GM23338 (cell line): Measurements from ENCODE around the gene SVOPL. TPM values are rescaled to one million over a fixed set of nuclear protein-coding genes. Genes with fewer than 3 reads are reported as not detected.

ENCODE experiments used
- ATAC-seq: fragments of 200-7000 bp; cut with Tn5 transposase; 3 replicates; pipeline ENCODE4 v1.9.1; 2020
- DNase-seq: peaks from one replicate; pipeline ENCODE4 v3.0.0-alpha.2; 2015; ENCODE audit warnings: low spot score
- H2AFZ ChIP-seq: fragments of 200-600 bp; sonication (generic); 2 replicates; pipeline ENCODE4 v1.8.0; 2016; ENCODE audit warnings: antibody characterized with exemption, mild to moderate bottlenecking, moderate library complexity
- H3F3A ChIP-seq: fragments of 200-600 bp; sonication (generic); replicated peaks from 2 replicates; pipeline ENCODE4 v1.8.0; 2017; ENCODE audit warnings: antibody characterized with exemption, mixed run types, low read depth
- H3K27ac ChIP-seq: fragments of 200-600 bp; sonication (generic); 2 replicates; pipeline ENCODE4 v1.6.1; 2016; ENCODE audit warnings: low read depth
- H3K27me3 ChIP-seq: fragments of 200-600 bp; sonication (generic); 2 replicates; pipeline ENCODE4 v1.8.0; 2016; ENCODE audit warnings: mild to moderate bottlenecking, mixed run types, moderate library complexity; ENCODE audit not compliant: insufficient read depth
- H3K36me3 ChIP-seq: fragments of 200-600 bp; sonication (generic); 2 replicates; pipeline ENCODE4 v1.8.0; 2016; ENCODE audit warnings: mild to moderate bottlenecking; ENCODE audit not compliant: insufficient read depth
- H3K4me1 ChIP-seq: fragments of 200-600 bp; sonication (generic); 2 replicates; pipeline ENCODE4 v1.8.0; 2016; ENCODE audit warnings: mild to moderate bottlenecking, moderate library complexity; ENCODE audit not compliant: insufficient read depth
- H3K4me2 ChIP-seq: fragments of 200-600 bp; sonication (generic); 2 replicates; pipeline ENCODE4 v1.7.1; 2017; ENCODE audit warnings: mixed run types
- H3K4me3 ChIP-seq: fragments of 200-600 bp; sonication (generic); 2 replicates; pipeline ENCODE4 v1.6.1; 2016; ENCODE audit warnings: mixed run types
- H3K79me2 ChIP-seq: fragments of 200-600 bp; sonication (generic); replicated peaks from 2 replicates; pipeline ENCODE4 v1.8.0; 2017; ENCODE audit warnings: mild to moderate bottlenecking; ENCODE audit not compliant: insufficient read depth
- H3K9me2 ChIP-seq: fragments of 200-600 bp; sonication (generic); 2 replicates; pipeline ENCODE4 v1.8.0; 2017; ENCODE audit not compliant: insufficient read depth
- H4K20me1 ChIP-seq: fragments of 200-600 bp; sonication (generic); replicated peaks from 2 replicates; pipeline ENCODE4 v1.8.0; 2017; ENCODE audit warnings: mild to moderate bottlenecking; ENCODE audit not compliant: insufficient read depth
- H3K27ac Mint-ChIP-seq: 2 replicates; pipeline ENCODE4 v1.8.0; 2020; ENCODE audit warnings: inconsistent platforms, mild to moderate bottlenecking, moderate library complexity, mixed read lengths
- H3K27me3 Mint-ChIP-seq: 3 replicates; pipeline ENCODE4 v1.8.0; 2022; ENCODE audit warnings: low read depth, mild to moderate bottlenecking, moderate library complexity, mixed read lengths, inconsistent platforms; ENCODE audit not compliant: insufficient read depth, poor library complexity
- H3K36me3 Mint-ChIP-seq: 3 replicates; pipeline ENCODE4 v1.8.0; 2021; ENCODE audit warnings: low read depth, mild to moderate bottlenecking, inconsistent platforms, moderate library complexity, mixed read lengths
- H3K4me1 Mint-ChIP-seq: 3 replicates; pipeline ENCODE4 v1.8.0; 2020; ENCODE audit warnings: mild to moderate bottlenecking, inconsistent platforms, mixed read lengths
- H3K4me3 Mint-ChIP-seq: 3 replicates; pipeline ENCODE4 v1.8.0; 2021; ENCODE audit warnings: moderate library complexity, mild to moderate bottlenecking, inconsistent platforms, mixed read lengths
- H3K9me3 Mint-ChIP-seq: 3 replicates; pipeline ENCODE4 v1.8.0; 2020; ENCODE audit warnings: moderate library complexity, mild to moderate bottlenecking, inconsistent platforms, mixed read lengths
- CREB1 ChIP-seq: fragments of 250-450 bp; sonication (Bioruptor Pico); IDR thresholded peaks from 2 replicates; pipeline ENCODE4 v1.5.0; 2020; ENCODE audit warnings: low read depth, mild to moderate bottlenecking, moderate library complexity
- EZH2 ChIP-seq: fragments of 200-600 bp; sonication (generic); IDR thresholded peaks from one replicate; pipeline ENCODE4 v1.8.0; 2017; ENCODE audit warnings: antibody characterized with exemption, mild to moderate bottlenecking, low read depth; ENCODE audit not compliant: unreplicated experiment
- EZH2phosphoT487 ChIP-seq: fragments of 200-600 bp; sonication (generic); IDR thresholded peaks from one replicate; pipeline ENCODE4 v1.8.1; 2018; ENCODE audit warnings: antibody characterized with exemption; ENCODE audit not compliant: unreplicated experiment
- JUNB ChIP-seq: IDR thresholded peaks from one replicate; pipeline ENCODE4 v1.6.1; 2016; ENCODE audit warnings: antibody characterized with exemption; ENCODE audit not compliant: unreplicated experiment
- NANOG ChIP-seq: IDR thresholded peaks from 2 replicates; pipeline ENCODE4 v1.6.1; 2016; ENCODE audit warnings: antibody characterized with exemption, borderline replicate concordance
- POLR2AphosphoS5 ChIP-seq: IDR thresholded peaks from 2 replicates; pipeline ENCODE4 v1.6.1; 2016; ENCODE audit warnings: antibody characterized with exemption, low read depth
- STAT1 ChIP-seq: IDR thresholded peaks from one replicate; pipeline ENCODE4 v1.6.1; 2016; ENCODE audit warnings: antibody characterized with exemption; ENCODE audit not compliant: unreplicated experiment
- ZNF114 ChIP-seq: fragments of 250-450 bp; sonication (Bioruptor Pico); IDR thresholded peaks from 2 replicates; pipeline ENCODE4 v1.5.0; 2020; ENCODE audit warnings: mild to moderate bottlenecking, moderate library complexity
- ZNF331 ChIP-seq: fragments of 250-450 bp; sonication (Bioruptor Pico); IDR thresholded peaks from 2 replicates; pipeline ENCODE4 v1.5.0; 2020; ENCODE audit warnings: low read depth, mild to moderate bottlenecking, moderate library complexity
- polyA plus RNA-seq: library from polyadenylated mRNA; unstranded; fragments of >200 nt; fragmentation: Nextera tagmentation; extraction: Ambion mirVana; gene quantifications from 2 replicates; pipeline ENCODE4 v1.2.1, GENCODE V29; 2016
- total RNA-seq: library from RNA; depleted of rRNA; stranded (reverse); fragments of >200 nt; shearing (Covaris generic); gene quantifications from 2 replicates; pipeline ENCODE4 v1.2.3, GENCODE V29; 2014
- TF ChIP-seq, protein P1 (sequence below): IDR thresholded peaks from one replicate; pipeline ENCODE4 v1.6.1; 2018; ENCODE audit warnings: antibody characterized with exemption; ENCODE audit not compliant: unreplicated experiment
- TF ChIP-seq, protein P2 (sequence below): fragments of 250-450 bp; sonication (Bioruptor Pico); IDR thresholded peaks from 2 replicates; pipeline ENCODE4 v1.5.0; 2020; ENCODE audit warnings: mild to moderate bottlenecking, moderate library complexity
- TF ChIP-seq, protein P3 (sequence below): IDR thresholded peaks from 2 replicates; pipeline ENCODE4 v1.6.1; 2016; ENCODE audit warnings: antibody characterized with exemption
- TF ChIP-seq, protein P4 (sequence below), 2 experiments: fragments of 200-600 bp in 1 of 2; sonication (generic) in 1 of 2; conservative IDR thresholded peaks; 2 replicates each; pipeline versions ENCODE4 v1.5.1 to v1.6.1; 2016 to 2017; ENCODE audit warnings: antibody characterized with exemption in 2 of 2, low read depth in 2 of 2, mild to moderate bottlenecking in 2 of 2, moderate library complexity in 1 of 2

Gene SVOPL
- total and polyA plus RNA-seq, 2 experiments from 2014 or later: 1.4 to 2.1 TPM

DNA sequence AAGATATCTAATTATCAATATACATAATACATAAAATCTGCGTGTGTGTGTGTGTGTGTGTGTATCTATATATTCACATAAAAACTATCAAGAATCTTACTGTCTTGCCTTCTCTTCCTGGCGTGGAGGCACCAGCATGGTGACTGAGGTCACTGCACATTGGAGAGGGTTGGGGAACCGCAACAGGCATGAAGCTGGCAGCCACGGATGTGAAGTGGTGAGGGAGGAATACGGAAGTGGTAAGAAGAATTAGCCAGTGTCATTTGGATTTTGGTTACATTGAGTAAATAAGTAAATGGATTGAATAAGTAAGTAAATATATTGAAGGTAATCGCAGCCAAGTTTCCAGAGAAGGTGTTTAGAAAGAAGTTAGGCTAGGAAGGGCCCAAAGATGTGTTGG is 156.0 kb downstream of the SVOPL start:
- Mint-ChIP-seq H3K9me3 (no peaks in the 10 kb centered on the region), H3K27me3 (peaks cover 5% of the 10 kb centered on the region)

More for the DNA sequence above, 156.0 kb downstream of the SVOPL start:
- Histone ChIP-seq H2AFZ (no peak overlapping the region), H3K27ac (no peak overlapping the region), H3K9me2 (no peaks in the 10 kb centered on the region), H3K36me3 (peaks cover 49% of the 10 kb centered on the region; the same call in 1 of the 2 replicates), H3K4me1 (no peaks in the 10 kb centered on the region), H3K27me3 (no peaks in the 10 kb centered on the region), H4K20me1 (0 out of 2 replicates have a peak, but pooled peaks cover 12% of the 10 kb centered on the region), H3K4me2 (no peak overlapping the region), H3K79me2 (peaks cover 89% of the 10 kb centered on the region), H3F3A (no peaks in the 10 kb centered on the region; the same call in 1 of the 2 replicates), H3K4me3 (no peak overlapping the region)
- ATAC-seq (no peak), DNase-seq (no peak)
- Mint-ChIP-seq H3K27ac (no peak overlapping the region), H3K36me3 (peaks cover 83% of the 10 kb centered on the region), H3K4me3 (no peak overlapping the region), H3K4me1 (no peaks in the 10 kb centered on the region; the same call in 1 of the 3 replicates)
- no peak for TF ChIP-seq POLR2AphosphoS5
- no peak for TF ChIP-seq ZNF331 (CRISPR knock-in tag)
- TF ChIP-seq EZH2: no peak
- TF ChIP-seq, protein P1, sequence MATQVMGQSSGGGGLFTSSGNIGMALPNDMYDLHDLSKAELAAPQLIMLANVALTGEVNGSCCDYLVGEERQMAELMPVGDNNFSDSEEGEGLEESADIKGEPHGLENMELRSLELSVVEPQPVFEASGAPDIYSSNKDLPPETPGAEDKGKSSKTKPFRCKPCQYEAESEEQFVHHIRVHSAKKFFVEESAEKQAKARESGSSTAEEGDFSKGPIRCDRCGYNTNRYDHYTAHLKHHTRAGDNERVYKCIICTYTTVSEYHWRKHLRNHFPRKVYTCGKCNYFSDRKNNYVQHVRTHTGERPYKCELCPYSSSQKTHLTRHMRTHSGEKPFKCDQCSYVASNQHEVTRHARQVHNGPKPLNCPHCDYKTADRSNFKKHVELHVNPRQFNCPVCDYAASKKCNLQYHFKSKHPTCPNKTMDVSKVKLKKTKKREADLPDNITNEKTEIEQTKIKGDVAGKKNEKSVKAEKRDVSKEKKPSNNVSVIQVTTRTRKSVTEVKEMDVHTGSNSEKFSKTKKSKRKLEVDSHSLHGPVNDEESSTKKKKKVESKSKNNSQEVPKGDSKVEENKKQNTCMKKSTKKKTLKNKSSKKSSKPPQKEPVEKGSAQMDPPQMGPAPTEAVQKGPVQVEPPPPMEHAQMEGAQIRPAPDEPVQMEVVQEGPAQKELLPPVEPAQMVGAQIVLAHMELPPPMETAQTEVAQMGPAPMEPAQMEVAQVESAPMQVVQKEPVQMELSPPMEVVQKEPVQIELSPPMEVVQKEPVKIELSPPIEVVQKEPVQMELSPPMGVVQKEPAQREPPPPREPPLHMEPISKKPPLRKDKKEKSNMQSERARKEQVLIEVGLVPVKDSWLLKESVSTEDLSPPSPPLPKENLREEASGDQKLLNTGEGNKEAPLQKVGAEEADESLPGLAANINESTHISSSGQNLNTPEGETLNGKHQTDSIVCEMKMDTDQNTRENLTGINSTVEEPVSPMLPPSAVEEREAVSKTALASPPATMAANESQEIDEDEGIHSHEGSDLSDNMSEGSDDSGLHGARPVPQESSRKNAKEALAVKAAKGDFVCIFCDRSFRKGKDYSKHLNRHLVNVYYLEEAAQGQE: no peak
- no peak for TF ChIP-seq ZNF114
- TF ChIP-seq, protein P2, sequence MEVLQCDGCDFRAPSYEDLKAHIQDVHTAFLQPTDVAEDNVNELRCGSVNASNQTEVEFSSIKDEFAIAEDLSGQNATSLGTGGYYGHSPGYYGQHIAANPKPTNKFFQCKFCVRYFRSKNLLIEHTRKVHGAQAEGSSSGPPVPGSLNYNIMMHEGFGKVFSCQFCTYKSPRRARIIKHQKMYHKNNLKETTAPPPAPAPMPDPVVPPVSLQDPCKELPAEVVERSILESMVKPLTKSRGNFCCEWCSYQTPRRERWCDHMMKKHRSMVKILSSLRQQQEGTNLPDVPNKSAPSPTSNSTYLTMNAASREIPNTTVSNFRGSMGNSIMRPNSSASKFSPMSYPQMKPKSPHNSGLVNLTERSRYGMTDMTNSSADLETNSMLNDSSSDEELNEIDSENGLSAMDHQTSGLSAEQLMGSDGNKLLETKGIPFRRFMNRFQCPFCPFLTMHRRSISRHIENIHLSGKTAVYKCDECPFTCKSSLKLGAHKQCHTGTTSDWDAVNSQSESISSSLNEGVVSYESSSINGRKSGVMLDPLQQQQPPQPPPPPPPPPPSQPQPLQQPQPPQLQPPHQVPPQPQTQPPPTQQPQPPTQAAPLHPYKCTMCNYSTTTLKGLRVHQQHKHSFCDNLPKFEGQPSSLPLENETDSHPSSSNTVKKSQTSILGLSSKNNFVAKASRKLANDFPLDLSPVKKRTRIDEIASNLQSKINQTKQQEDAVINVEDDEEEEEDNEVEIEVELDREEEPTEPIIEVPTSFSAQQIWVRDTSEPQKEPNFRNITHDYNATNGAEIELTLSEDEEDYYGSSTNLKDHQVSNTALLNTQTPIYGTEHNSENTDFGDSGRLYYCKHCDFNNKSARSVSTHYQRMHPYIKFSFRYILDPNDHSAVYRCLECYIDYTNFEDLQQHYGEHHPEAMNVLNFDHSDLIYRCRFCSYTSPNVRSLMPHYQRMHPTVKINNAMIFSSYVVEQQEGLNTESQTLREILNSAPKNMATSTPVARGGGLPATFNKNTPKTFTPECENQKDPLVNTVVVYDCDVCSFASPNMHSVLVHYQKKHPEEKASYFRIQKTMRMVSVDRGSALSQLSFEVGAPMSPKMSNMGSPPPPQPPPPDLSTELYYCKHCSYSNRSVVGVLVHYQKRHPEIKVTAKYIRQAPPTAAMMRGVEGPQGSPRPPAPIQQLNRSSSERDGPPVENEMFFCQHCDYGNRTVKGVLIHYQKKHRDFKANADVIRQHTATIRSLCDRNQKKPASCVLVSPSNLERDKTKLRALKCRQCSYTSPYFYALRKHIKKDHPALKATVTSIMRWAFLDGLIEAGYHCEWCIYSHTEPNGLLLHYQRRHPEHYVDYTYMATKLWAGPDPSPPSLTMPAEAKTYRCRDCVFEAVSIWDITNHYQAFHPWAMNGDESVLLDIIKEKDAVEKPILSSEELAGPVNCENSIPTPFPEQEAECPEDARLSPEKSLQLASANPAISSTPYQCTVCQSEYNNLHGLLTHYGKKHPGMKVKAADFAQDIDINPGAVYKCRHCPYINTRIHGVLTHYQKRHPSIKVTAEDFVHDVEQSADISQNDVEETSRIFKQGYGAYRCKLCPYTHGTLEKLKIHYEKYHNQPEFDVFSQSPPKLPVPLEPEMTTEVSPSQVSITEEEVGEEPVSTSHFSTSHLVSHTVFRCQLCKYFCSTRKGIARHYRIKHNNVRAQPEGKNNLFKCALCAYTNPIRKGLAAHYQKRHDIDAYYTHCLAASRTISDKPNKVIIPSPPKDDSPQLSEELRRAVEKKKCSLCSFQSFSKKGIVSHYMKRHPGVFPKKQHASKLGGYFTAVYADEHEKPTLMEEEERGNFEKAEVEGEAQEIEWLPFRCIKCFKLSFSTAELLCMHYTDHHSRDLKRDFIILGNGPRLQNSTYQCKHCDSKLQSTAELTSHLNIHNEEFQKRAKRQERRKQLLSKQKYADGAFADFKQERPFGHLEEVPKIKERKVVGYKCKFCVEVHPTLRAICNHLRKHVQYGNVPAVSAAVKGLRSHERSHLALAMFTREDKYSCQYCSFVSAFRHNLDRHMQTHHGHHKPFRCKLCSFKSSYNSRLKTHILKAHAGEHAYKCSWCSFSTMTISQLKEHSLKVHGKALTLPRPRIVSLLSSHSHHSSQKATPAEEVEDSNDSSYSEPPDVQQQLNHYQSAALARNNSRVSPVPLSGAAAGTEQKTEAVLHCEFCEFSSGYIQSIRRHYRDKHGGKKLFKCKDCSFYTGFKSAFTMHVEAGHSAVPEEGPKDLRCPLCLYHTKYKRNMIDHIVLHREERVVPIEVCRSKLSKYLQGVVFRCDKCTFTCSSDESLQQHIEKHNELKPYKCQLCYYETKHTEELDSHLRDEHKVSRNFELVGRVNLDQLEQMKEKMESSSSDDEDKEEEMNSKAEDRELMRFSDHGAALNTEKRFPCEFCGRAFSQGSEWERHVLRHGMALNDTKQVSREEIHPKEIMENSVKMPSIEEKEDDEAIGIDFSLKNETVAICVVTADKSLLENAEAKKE (CRISPR knock-in tag): no peak
- TF ChIP-seq, protein P3, sequence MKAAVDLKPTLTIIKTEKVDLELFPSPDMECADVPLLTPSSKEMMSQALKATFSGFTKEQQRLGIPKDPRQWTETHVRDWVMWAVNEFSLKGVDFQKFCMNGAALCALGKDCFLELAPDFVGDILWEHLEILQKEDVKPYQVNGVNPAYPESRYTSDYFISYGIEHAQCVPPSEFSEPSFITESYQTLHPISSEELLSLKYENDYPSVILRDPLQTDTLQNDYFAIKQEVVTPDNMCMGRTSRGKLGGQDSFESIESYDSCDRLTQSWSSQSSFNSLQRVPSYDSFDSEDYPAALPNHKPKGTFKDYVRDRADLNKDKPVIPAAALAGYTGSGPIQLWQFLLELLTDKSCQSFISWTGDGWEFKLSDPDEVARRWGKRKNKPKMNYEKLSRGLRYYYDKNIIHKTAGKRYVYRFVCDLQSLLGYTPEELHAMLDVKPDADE: no peak
- TF ChIP-seq, protein P4, sequence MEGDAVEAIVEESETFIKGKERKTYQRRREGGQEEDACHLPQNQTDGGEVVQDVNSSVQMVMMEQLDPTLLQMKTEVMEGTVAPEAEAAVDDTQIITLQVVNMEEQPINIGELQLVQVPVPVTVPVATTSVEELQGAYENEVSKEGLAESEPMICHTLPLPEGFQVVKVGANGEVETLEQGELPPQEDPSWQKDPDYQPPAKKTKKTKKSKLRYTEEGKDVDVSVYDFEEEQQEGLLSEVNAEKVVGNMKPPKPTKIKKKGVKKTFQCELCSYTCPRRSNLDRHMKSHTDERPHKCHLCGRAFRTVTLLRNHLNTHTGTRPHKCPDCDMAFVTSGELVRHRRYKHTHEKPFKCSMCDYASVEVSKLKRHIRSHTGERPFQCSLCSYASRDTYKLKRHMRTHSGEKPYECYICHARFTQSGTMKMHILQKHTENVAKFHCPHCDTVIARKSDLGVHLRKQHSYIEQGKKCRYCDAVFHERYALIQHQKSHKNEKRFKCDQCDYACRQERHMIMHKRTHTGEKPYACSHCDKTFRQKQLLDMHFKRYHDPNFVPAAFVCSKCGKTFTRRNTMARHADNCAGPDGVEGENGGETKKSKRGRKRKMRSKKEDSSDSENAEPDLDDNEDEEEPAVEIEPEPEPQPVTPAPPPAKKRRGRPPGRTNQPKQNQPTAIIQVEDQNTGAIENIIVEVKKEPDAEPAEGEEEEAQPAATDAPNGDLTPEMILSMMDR (conservative IDR thresholded peaks at IDR 0.05; ENCODE audit: low read depth in 2 of 2): no peak
- no peak for TF ChIP-seq CREB1
- TF ChIP-seq NANOG: no peak
- no peak for TF ChIP-seq EZH2phosphoT487
- no peak for TF ChIP-seq JUNB
- no peak for TF ChIP-seq STAT1
